ENCODE data around the gene DIP2B.

The DIP2B gene

DNA sequence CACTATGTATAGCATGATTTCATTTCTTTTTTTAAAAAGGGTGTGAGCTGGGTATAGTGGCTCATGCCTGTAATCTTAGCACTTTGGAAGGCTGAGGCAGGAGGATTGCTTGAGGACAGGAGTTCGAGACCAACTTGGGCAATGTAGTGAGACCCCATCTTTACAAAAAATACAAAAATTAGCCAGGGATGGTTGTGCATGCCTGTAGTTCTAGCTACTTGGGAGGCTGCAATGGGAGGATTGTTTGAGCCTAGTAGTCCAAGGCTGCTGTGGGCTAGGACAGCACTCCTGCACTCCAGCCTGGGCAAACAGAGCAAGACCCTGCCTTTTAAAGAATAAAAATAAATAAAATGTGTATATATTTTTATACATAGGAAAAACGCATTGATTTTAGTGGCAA lies 43.0 kb downstream of the DIP2B start:
- TF ChIP-seq, protein P1, sequence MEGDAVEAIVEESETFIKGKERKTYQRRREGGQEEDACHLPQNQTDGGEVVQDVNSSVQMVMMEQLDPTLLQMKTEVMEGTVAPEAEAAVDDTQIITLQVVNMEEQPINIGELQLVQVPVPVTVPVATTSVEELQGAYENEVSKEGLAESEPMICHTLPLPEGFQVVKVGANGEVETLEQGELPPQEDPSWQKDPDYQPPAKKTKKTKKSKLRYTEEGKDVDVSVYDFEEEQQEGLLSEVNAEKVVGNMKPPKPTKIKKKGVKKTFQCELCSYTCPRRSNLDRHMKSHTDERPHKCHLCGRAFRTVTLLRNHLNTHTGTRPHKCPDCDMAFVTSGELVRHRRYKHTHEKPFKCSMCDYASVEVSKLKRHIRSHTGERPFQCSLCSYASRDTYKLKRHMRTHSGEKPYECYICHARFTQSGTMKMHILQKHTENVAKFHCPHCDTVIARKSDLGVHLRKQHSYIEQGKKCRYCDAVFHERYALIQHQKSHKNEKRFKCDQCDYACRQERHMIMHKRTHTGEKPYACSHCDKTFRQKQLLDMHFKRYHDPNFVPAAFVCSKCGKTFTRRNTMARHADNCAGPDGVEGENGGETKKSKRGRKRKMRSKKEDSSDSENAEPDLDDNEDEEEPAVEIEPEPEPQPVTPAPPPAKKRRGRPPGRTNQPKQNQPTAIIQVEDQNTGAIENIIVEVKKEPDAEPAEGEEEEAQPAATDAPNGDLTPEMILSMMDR (IDR thresholded peaks at IDR 0.05) = no peak

DNA sequence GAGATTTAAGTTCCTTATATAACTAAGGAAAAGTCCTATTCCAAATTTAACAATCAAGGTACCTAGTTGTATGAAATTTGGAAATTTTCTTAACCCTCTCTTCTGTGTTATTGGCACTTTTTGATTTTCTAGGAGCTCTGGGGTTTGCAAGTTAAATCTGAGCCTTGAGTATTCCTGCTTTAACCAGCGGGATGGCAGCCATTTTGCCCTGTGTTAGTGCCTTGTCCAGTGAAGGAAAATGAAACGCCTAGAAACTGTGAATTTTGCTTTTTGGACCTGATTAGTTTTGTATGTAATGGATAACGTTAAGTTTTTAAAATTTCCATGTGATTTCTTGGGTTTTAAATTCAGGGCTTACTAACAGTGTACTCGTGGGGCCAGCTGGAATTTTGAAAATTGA lies 45.1 kb downstream of the DIP2B start:
- TF ChIP-seq, protein P1 (IDR thresholded peaks at IDR 0.05) = no peak

DNA sequence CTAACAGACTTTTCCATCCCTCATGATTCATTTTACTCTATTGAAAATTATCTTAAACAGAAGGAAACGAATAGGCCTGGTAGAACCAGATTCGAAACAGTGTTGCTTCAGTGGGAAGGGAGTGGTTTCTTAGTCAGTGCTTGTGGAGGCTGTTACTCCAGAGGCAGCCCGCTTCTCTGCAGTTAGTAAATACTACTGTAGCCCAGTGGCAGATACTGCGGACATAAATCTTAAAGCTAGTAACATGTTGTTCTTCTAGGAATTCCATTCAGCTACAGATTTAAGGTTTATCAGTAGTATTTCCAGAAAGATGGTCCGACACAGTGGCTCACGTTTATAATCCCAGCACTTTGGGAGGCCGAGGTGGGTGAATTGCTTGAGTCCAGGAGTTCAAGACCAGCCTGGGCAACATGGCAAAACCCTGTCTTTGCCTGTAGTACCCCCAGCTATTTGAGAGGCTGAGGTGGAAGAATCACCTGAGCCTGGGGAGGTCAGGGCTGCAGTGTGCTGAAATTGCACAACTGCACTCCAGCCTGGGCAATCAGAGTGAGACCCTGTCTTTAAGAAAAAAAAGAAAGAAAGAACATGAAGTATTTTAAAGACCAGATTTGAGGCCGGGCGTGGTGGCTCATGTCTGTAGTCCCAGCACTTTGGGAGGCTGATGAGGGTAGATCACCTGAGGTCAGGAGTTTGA lies 45.9 kb downstream of the DIP2B start:
- TF ChIP-seq, protein P1 (IDR thresholded peaks at IDR 0.05) = no peak

DNA sequence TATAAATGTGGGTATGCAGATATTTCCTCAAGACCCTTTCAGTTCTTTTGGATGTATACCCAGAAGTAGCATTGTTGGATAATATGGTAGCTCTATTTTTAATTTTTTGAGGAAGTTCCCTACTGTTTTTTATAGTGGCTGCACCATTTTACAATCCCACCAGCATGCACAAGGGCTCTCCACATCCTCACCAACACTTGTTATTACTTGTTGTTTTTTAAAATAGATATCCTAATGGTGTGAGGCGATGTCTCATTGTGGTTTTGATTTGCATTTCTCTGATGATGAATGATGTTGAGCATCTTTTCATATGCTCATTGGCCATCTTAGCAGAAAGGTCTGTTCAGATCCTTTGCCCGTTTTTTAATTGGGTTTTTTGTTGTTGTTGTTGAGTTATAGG lies 47.1 kb downstream of the DIP2B start:
- TF ChIP-seq, protein P1 (IDR thresholded peaks at IDR 0.05) = no peak

DNA sequence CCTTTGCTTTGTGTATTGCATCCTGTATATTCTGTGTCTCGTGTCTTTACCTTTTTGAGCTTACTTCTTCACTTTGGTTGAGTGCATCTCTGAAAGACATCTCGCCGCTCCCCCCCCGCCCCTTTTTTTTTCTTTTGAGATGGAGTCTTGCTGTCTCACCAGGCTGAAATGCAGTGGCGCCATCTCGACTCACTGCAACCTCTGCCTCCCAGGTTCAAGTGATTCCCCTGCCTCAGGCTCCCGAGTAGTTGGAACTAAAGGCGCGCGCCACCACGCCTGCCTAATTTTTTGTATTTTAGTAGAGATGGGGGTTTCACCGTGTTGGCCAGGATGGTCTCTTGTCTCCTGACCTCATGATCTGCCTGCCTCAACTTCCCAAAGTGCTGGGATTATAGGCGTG lies 49.9 kb downstream of the DIP2B start:
- TF ChIP-seq, protein P1 (IDR thresholded peaks at IDR 0.05) = no peak

DNA sequence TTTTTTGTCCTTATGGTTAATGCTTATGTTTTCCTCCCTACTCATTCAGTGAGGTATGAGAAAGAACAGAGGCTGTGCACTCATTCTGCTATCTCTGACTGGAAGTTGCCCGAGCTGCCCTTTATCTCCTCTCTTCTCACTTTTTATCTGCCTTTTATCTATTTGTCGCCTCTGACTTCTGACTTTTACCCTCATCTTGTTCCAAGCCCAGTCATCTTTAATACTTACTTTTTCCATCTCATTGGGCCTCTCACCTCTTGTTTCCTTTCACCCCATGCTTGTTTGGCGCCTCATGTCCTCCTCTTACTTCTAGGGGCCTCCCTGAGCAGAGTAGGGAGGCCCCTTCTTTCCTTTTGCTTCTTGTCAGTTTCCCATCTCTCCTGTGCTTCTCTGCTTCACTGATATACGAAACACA lies 50.7 kb downstream of the DIP2B start:
- TF ChIP-seq, protein P1 (IDR thresholded peaks at IDR 0.05) = no peak

DNA sequence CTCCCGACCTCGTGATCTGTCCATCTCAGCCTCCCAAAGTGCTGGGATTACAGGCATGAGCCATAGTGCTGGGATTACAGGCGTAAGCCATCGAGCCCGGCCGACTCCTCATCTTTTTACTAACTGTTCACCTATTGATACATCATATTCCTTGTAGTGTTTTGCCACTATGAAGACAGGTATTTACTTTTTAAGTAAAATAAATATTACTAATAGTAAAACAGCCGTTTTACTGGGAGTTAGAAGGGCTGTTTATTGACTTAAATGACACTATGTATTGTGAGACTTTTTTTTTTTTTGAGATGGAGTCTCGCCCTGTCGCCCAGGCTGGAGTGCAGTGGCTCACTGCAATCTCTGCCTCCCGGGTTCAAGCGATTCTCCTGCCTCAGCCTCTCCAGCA lies 51.5 kb downstream of the DIP2B start:
- TF ChIP-seq, protein P1 (IDR thresholded peaks at IDR 0.05) = no peak

DNA sequence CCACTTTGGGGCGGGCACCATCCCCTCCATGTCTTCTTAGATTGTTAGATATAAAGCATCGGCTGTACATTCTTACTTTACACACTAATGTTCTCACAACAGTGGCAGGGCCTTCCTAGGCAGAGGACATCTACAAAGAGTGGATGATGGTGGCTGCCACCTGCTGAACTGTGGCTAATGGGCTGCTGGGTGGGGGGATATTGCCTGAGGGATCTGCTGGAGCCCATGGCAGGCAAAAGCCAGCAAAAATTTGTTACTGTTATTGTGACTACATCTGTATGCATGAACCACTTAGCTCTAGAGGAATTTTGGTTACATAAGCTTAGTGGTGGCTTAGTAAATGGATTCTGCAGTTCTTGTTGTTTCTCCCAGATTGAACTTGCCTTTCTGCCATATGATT lies 52.6 kb downstream of the DIP2B start:
- TF ChIP-seq, protein P1 (IDR thresholded peaks at IDR 0.05) = no peak

Data from LNCAP (cell line).